OCI-LY7 (cell line): Measurements from ENCODE around the gene APOB. TPM values are rescaled to one million over a fixed set of nuclear protein-coding genes. Genes with fewer than 3 reads are reported as not detected.

Source experiments
- BruUV-seq: library from RNA; stranded (reverse); fragments of 400-500 nt; replicated peaks from 2 replicates; lab custom pipeline; 2021; lab: Mats Ljungman, UMichigan
- CTCF ChIA-PET: fragments of 300-600 bp; sonication (Branson Sonifier 250); formaldehyde crosslinking; loops from one replicate; lab custom pipeline; 2022; ENCODE audit warnings: antibody characterized with exemption; ENCODE audit not compliant: unreplicated experiment; lab: Charles Lee
- POLR2A ChIA-PET: fragments of 300-600 bp; sonication (Branson Sonifier 250); formaldehyde crosslinking; loops from one replicate; lab custom pipeline; 2022; ENCODE audit warnings: antibody characterized with exemption; lab: Charles Lee
- DNase-seq: peaks from one replicate; pipeline ENCODE4 v3.0.0-alpha.2; 2015; ENCODE audit warnings: low spot score
- H2AFZ ChIP-seq: fragments of 200-600 bp; sonication (generic), shearing (Covaris generic); 2 replicates; pipeline ENCODE4 v1.6.1; 2014; ENCODE audit warnings: mild to moderate bottlenecking, antibody characterized with exemption, low read length, moderate library complexity
- H3K27ac ChIP-seq: fragments of 200-600 bp; sonication (generic); 2 replicates; pipeline ENCODE4 v1.5.1; 2014; ENCODE audit warnings: mixed run types, low read depth, mild to moderate bottlenecking, moderate library complexity, low read length, inconsistent platforms; ENCODE audit not compliant: poor library complexity, severe bottlenecking
- H3K36me3 ChIP-seq: fragments of 200-600 bp; sonication (generic); 2 replicates; pipeline ENCODE4 v1.6.1; 2014; ENCODE audit warnings: mild to moderate bottlenecking, antibody characterized with exemption, low read length, moderate library complexity, mixed read lengths; ENCODE audit not compliant: insufficient read depth
- H3K4me1 ChIP-seq: fragments of 200-600 bp; sonication (generic); 2 replicates; pipeline ENCODE4 v1.5.1; 2014; ENCODE audit warnings: mild to moderate bottlenecking, low read length; ENCODE audit not compliant: insufficient read depth, poor library complexity, severe bottlenecking
- H3K4me2 ChIP-seq: fragments of 200-600 bp; sonication (generic); 2 replicates; pipeline ENCODE4 v1.6.1; 2014; ENCODE audit warnings: mild to moderate bottlenecking, low read length
- H3K4me3 ChIP-seq: fragments of 200-600 bp; sonication (generic); 2 replicates; pipeline ENCODE4 v1.5.1; 2014; ENCODE audit warnings: mild to moderate bottlenecking, low read depth, low read length; ENCODE audit not compliant: poor library complexity, severe bottlenecking
- H3K79me2 ChIP-seq: fragments of 200-600 bp; sonication (generic); 2 replicates; pipeline ENCODE4 v1.6.1; 2016; ENCODE audit warnings: low read depth, mild to moderate bottlenecking, low read length, moderate library complexity, mixed read lengths; ENCODE audit not compliant: insufficient read depth
- H3K9me2 ChIP-seq: fragments of 200-600 bp; sonication (generic); 2 replicates; pipeline ENCODE4 v1.6.1; 2016; ENCODE audit warnings: mild to moderate bottlenecking, low read length, mixed read lengths; ENCODE audit not compliant: insufficient read depth
- H3K9me3 ChIP-seq: fragments of 200-600 bp; sonication (generic); 2 replicates; pipeline ENCODE4 v1.6.1; 2014; ENCODE audit warnings: mild to moderate bottlenecking, mixed run types, low read length, mixed read lengths
- H4K20me1 ChIP-seq: fragments of 200-600 bp; sonication (generic); 2 replicates; pipeline ENCODE4 v1.6.1; 2014; ENCODE audit warnings: mild to moderate bottlenecking, antibody characterized with exemption, low read length, moderate library complexity, mixed read lengths; ENCODE audit not compliant: insufficient read depth
- EZH2phosphoT487 ChIP-seq: fragments of 200-600 bp; sonication (generic); IDR thresholded peaks from 2 replicates; pipeline ENCODE4 v1.6.1; 2018; ENCODE audit warnings: low read depth, borderline replicate concordance, mild to moderate bottlenecking, mixed run types, antibody characterized with exemption, low read length, moderate library complexity, mixed read lengths
- intact Hi-C: fragments of 100-400 bp; cut with micrococcal nuclease; formaldehyde crosslinking; loops from one replicate; pipeline ENCODE4 v1.10.0; 2022; ENCODE audit not compliant: unreplicated experiment
- total RNA-seq, 2 experiments: library from RNA; depleted of rRNA in 1 of 2; stranded (reverse); fragments of >200 nt in 1 of 2; shearing (Covaris generic) in 1 of 2; gene quantifications; 2 replicates each; pipeline ENCODE4 v1.2.3, GENCODE V29; 2014 to 2022
- TF ChIP-seq, protein P1 (sequence below): fragments of 200-600 bp; sonication (generic); conservative IDR thresholded peaks from 2 replicates; pipeline ENCODE4 v1.5.1; 2014; ENCODE audit warnings: mild to moderate bottlenecking, antibody characterized with exemption, low read length, moderate library complexity, mixed read lengths

The APOB gene
- total RNA-seq, 2 experiments from 2014 or later: 0.03 TPM; not detected in 1

DNA sequence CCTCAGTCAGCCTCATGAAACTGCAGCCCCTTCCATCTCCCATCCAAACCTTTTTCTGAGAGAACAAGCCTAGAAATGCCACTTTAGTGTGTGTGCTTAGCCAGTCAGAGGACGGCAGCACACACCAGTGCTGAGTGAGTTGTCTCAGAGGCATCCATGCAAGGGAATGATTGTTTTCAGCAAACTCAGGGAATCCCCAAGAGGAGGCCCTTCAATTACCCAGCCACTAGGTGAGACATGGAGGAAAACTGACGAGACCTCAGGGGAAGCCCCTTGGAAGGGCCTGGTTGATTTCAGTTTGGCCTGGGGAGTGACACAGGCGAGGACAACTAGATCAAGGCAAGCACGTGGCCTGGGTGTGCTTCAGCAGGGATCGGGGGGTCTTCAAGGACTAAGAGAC, 49.7 kb downstream of the APOB start:
- Histone ChIP-seq H3K79me2 (no peaks in the 10 kb centered on the region), H3K9me3 (no peaks in the 10 kb centered on the region), H3K4me1 (no peaks in the 10 kb centered on the region), H3K4me3 (no peak overlapping the region), H4K20me1 (no peaks in the 10 kb centered on the region), H2AFZ (no peak overlapping the region), H3K36me3 (no peaks in the 10 kb centered on the region), H3K9me2 (no peaks in the 10 kb centered on the region), H3K4me2 (no peak overlapping the region), H3K27ac (no peak overlapping the region)
- ChIA-PET POLR2A (no interaction called here), CTCF (no interaction called here)
- no TSS peak for BruUV-seq
- DNase-seq: no peak
- TF ChIP-seq EZH2phosphoT487: no peak
- TF ChIP-seq, protein P1, sequence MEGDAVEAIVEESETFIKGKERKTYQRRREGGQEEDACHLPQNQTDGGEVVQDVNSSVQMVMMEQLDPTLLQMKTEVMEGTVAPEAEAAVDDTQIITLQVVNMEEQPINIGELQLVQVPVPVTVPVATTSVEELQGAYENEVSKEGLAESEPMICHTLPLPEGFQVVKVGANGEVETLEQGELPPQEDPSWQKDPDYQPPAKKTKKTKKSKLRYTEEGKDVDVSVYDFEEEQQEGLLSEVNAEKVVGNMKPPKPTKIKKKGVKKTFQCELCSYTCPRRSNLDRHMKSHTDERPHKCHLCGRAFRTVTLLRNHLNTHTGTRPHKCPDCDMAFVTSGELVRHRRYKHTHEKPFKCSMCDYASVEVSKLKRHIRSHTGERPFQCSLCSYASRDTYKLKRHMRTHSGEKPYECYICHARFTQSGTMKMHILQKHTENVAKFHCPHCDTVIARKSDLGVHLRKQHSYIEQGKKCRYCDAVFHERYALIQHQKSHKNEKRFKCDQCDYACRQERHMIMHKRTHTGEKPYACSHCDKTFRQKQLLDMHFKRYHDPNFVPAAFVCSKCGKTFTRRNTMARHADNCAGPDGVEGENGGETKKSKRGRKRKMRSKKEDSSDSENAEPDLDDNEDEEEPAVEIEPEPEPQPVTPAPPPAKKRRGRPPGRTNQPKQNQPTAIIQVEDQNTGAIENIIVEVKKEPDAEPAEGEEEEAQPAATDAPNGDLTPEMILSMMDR: no peak
- intact Hi-C loops: no loop called here

DNA sequence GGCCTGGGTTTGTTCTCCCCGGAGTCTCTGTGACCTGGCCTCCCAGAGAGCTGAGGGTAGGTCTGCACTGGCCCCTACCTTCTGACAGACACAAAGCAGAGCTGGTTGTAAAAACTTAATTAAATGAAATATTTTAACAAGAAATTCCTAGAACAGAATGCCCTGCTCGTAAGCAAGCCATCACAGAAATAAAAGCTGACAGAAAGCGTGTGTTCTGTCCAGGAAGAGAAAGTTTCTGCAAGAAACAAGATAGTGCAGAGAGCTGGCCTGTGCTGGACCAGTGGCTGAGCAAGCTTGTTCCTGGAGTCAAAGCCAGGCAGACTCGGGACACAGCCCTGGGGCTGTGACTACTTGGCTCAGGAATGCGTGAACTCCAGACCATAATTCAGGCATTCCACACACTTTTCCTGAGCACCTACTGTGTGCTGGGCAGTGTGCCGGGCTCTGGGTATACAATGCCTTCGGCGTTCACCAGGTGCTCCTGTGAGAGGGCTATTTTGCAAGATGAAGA, 51.6 kb downstream of the APOB start:
- Histone ChIP-seq H3K4me1 (no peaks in the 10 kb centered on the region), H3K9me3 (no peaks in the 10 kb centered on the region), H3K36me3 (no peaks in the 10 kb centered on the region), H3K4me3 (no peak overlapping the region), H3K9me2 (no peaks in the 10 kb centered on the region), H3K27ac (no peak overlapping the region), H3K79me2 (no peaks in the 10 kb centered on the region), H2AFZ (no peak overlapping the region), H4K20me1 (no peaks in the 10 kb centered on the region), H3K4me2 (no peak overlapping the region)
- no TSS peak for BruUV-seq
- no peak for TF ChIP-seq EZH2phosphoT487
- TF ChIP-seq, protein P1: no peak
- intact Hi-C loops: no loop called here
- POLR2A ChIA-PET: interaction anchor here (0.7 kb wide), 1 partner anchor 14 kb away, joined by 3 read pairs; no protein-coding TSS in a partner anchor
- CTCF ChIA-PET: no interaction called here
- DNase-seq: no peak
